H9 (cell line): Measurements from ENCODE around the gene TBC1D5. TPM values are rescaled to one million over a fixed set of nuclear protein-coding genes. Genes with fewer than 3 reads are reported as not detected.

Experiments
- DNase-seq: peaks from one replicate; pipeline ENCODE4 v3.0.0-alpha.2; 2017
- H2AFZ ChIP-seq: one replicate; pipeline ENCODE4 v1.6.1; 2013; ENCODE audit warnings: mild to moderate bottlenecking, low read length, control low read depth, moderate library complexity
- H2AK5ac ChIP-seq: 2 replicates; pipeline ENCODE4 v1.6.1; 2013; ENCODE audit warnings: low read length, control low read depth, mixed read lengths; ENCODE audit not compliant: insufficient read length
- H2BK120ac ChIP-seq: one replicate; pipeline ENCODE4 v1.6.1; 2013; ENCODE audit warnings: low read depth, mild to moderate bottlenecking, low read length, control low read depth, inconsistent platforms; ENCODE audit not compliant: poor library complexity, severe bottlenecking
- H2BK12ac ChIP-seq: 2 replicates; pipeline ENCODE4 v1.6.1; 2013; ENCODE audit warnings: low read length, control low read depth, mixed read lengths, low read depth; ENCODE audit not compliant: insufficient read length
- H2BK15ac ChIP-seq: 2 replicates; pipeline ENCODE4 v1.6.1; 2013; ENCODE audit warnings: low read depth, low read length, control low read depth
- H2BK20ac ChIP-seq: one replicate; pipeline ENCODE4 v1.6.1; 2013; ENCODE audit warnings: low read depth, mild to moderate bottlenecking, low read length, control low read depth, inconsistent platforms; ENCODE audit not compliant: poor library complexity, severe bottlenecking
- H2BK5ac ChIP-seq: 2 replicates; pipeline ENCODE4 v1.6.1; 2013; ENCODE audit warnings: low read length, control low read depth, mixed read lengths; ENCODE audit not compliant: insufficient read length
- H3K14ac ChIP-seq: 2 replicates; pipeline ENCODE4 v1.6.1; 2013; ENCODE audit warnings: low read length, control low read depth; ENCODE audit not compliant: insufficient read depth
- H3K18ac ChIP-seq: 2 replicates; pipeline ENCODE4 v1.6.1; 2013; ENCODE audit warnings: low read depth, mild to moderate bottlenecking, mixed read lengths, low read length, control low read depth; ENCODE audit not compliant: insufficient read length
- H3K23ac ChIP-seq: 2 replicates; pipeline ENCODE4 v1.6.1; 2013; ENCODE audit warnings: low read length, control low read depth, mixed read lengths, low read depth; ENCODE audit not compliant: insufficient read length
- H3K23me2 ChIP-seq: 2 replicates; pipeline ENCODE4 v1.6.1; 2013; ENCODE audit warnings: low read depth, mild to moderate bottlenecking, mixed read lengths, low read length, control low read depth; ENCODE audit not compliant: insufficient read length, poor library complexity, severe bottlenecking
- H3K27ac ChIP-seq: 2 replicates; pipeline ENCODE4 v1.5.1; 2013; ENCODE audit warnings: low read length, control low read depth, mixed read lengths, low read depth; ENCODE audit not compliant: insufficient read length
- H3K27me3 ChIP-seq: 2 replicates; pipeline ENCODE4 v1.6.1; 2013; ENCODE audit warnings: low read length, control low read depth, inconsistent platforms; ENCODE audit not compliant: insufficient read depth
- H3K4ac ChIP-seq: 2 replicates; pipeline ENCODE4 v1.6.1; 2013; ENCODE audit warnings: low read depth, mild to moderate bottlenecking, control low read depth, inconsistent platforms, low read length, moderate library complexity
- H3K4me1 ChIP-seq: 2 replicates; pipeline ENCODE4 v1.6.1; 2013; ENCODE audit warnings: low read length, control low read depth, inconsistent platforms; ENCODE audit not compliant: insufficient read depth
- H3K4me2 ChIP-seq: 2 replicates; pipeline ENCODE4 v1.6.1; 2013; ENCODE audit warnings: low read length, control low read depth, mixed read lengths; ENCODE audit not compliant: insufficient read length, insufficient read depth
- H3K56ac ChIP-seq: 2 replicates; pipeline ENCODE4 v1.6.1; 2013; ENCODE audit warnings: low read depth, mild to moderate bottlenecking, mixed read lengths, low read length, control low read depth; ENCODE audit not compliant: insufficient read length
- H3K79me1 ChIP-seq: 2 replicates; pipeline ENCODE4 v1.6.1; 2013; ENCODE audit warnings: low read depth, mild to moderate bottlenecking, moderate library complexity, low read length, control low read depth, inconsistent platforms; ENCODE audit not compliant: insufficient read depth, poor library complexity, severe bottlenecking
- H3K79me2 ChIP-seq: 2 replicates; pipeline ENCODE4 v1.6.1; 2013; ENCODE audit warnings: low read length, control low read depth, inconsistent platforms; ENCODE audit not compliant: insufficient read depth
- H3K9ac ChIP-seq: 2 replicates; pipeline ENCODE4 v1.6.1; 2013; ENCODE audit warnings: low read length, control low read depth, mixed read lengths; ENCODE audit not compliant: insufficient read length; ENCODE audit errors: extremely low read depth
- H3K9me3 ChIP-seq: one replicate; pipeline ENCODE4 v1.6.1; 2013; ENCODE audit warnings: low read depth, low read length, inconsistent platforms; ENCODE audit not compliant: control insufficient read depth
- H3T11ph ChIP-seq: one replicate; pipeline ENCODE4 v1.6.1; 2013; ENCODE audit warnings: mild to moderate bottlenecking, low read length, control low read depth, inconsistent platforms
- H4K20me1 ChIP-seq: one replicate; pipeline ENCODE4 v1.6.1; 2013; ENCODE audit not compliant: control insufficient read depth, insufficient read length, insufficient read depth
- H4K5ac ChIP-seq: 2 replicates; pipeline ENCODE4 v1.6.1; 2013; ENCODE audit warnings: low read depth, mild to moderate bottlenecking, mixed read lengths, low read length, control low read depth; ENCODE audit not compliant: insufficient read length
- H4K8ac ChIP-seq: replicated peaks from 2 replicates; pipeline ENCODE4 v1.6.1; 2013; ENCODE audit warnings: low read length, control low read depth, mixed read lengths, low read depth; ENCODE audit not compliant: insufficient read length
- H4K91ac ChIP-seq: 2 replicates; pipeline ENCODE4 v1.6.1; 2013; ENCODE audit warnings: low read depth, mild to moderate bottlenecking, moderate library complexity, mixed read lengths, low read length, control low read depth; ENCODE audit not compliant: insufficient read length
- H3K27ac Mint-ChIP-seq, 3 experiments: 2 replicates in 2 of 3; 3 replicates in 1 of 3; pipeline ENCODE4 v1.8.0; 2020 to 2021; ENCODE audit warnings: mixed read lengths in 3 of 3, mild to moderate bottlenecking in 1 of 3, moderate library complexity in 1 of 3
- H3K27me3 Mint-ChIP-seq: 2 replicates; pipeline ENCODE4 v1.8.0; 2021; ENCODE audit warnings: low read depth, mild to moderate bottlenecking, moderate library complexity, mixed read lengths
- H3K36me3 Mint-ChIP-seq, 3 experiments: 2 replicates in 2 of 3; 3 replicates in 1 of 3; pipeline ENCODE4 v1.8.0; 2020 to 2021; ENCODE audit warnings: low read depth in 3 of 3, mixed read lengths in 3 of 3; ENCODE audit not compliant: insufficient read depth in 1 of 3
- H3K4me1 Mint-ChIP-seq, 2 experiments: 2 replicates each; pipeline ENCODE4 v1.8.0; 2020; ENCODE audit warnings: mixed read lengths in 2 of 2
- H3K4me3 Mint-ChIP-seq, 2 experiments: 2 replicates in 1 of 2; 3 replicates in 1 of 2; pipeline ENCODE4 v1.8.0; 2020 to 2021; ENCODE audit warnings: mild to moderate bottlenecking in 2 of 2, mixed read lengths in 2 of 2, moderate library complexity in 1 of 2
- H3K9me3 Mint-ChIP-seq, 2 experiments: 2 replicates in 1 of 2; 3 replicates in 1 of 2; pipeline ENCODE4 v1.8.0; 2020; ENCODE audit warnings: mild to moderate bottlenecking in 2 of 2, mixed read lengths in 2 of 2, moderate library complexity in 1 of 2
- WGBS: extraction: QIAGEN DNeasy Blood & Tissue Kit; methylation state at CpG from one replicate; pipeline ENCODE4 v1.1.7; 2013; ENCODE audit warnings: missing lambda C conversion rate, low lambda C conversion rate, mixed read lengths; ENCODE audit not compliant: insufficient read length; ENCODE audit errors: extremely low coverage; 5-methylcytosine and 5-hydroxymethylcytosine counted together
- total RNA-seq: library from RNA; stranded (reverse); gene quantifications from 2 replicates; pipeline ENCODE4 v1.2.1, GENCODE V29; 2021
- TF ChIP-seq, protein P1 (sequence below): fragments of 200-600 bp; sonication (generic); conservative IDR thresholded peaks from 3 replicates; pipeline ENCODE4 v1.8.0; 2021; ENCODE audit warnings: antibody characterized with exemption, mild to moderate bottlenecking

Gene TBC1D5
- total RNA-seq, 1 experiment from 2014 or later: 25.0 TPM

DNA sequence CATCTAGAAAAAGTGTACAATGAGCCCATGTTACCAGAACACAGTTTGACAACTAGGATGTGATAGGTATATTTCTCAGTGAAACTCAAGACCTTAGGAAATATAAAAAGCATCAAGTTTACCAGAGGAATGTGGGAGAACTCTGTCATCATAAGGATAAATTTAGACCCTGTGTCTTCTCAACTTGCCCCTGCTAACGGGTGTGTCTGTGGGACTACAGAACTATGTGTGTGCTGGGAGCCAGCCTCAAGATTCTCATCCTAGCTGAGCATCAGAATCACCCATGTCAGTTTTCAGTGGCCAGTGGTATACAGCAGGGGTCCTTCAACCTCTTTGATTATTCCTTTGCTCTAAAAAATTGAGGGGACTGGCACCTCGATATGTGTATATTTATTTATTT, 464.4 kb downstream of the TBC1D5 start:
- H4K5ac ChIP-seq: no peak overlapping the region
- WGBS: no CpG with 5 or more reads among the region's 2 CpGs

More for the DNA sequence above, 464.4 kb downstream of the TBC1D5 start:
- no peaks in the 10 kb centered on the region for H3K27me3 ChIP-seq
- no peak overlapping the region for H3K56ac ChIP-seq
- H2AFZ ChIP-seq: no peak overlapping the region
- Mint-ChIP-seq H3K27ac (no peak overlapping the region), H3K36me3 (no peaks in the 10 kb centered on the region), H3K4me3 (no peak overlapping the region), H3K4me1 (peaks cover 0 to 6% of the 10 kb centered on the region in 2 experiments; a peak in 2 of 4 replicates), H3K9me3 (no peaks in the 10 kb centered on the region), H3K27me3 (no peaks in the 10 kb centered on the region)
- H2BK15ac ChIP-seq: no peak overlapping the region
- H3T11ph ChIP-seq: no peak overlapping the region
- H3K14ac ChIP-seq: no peak overlapping the region
- no peaks in the 10 kb centered on the region for H3K23me2 ChIP-seq
- no peak overlapping the region for H2BK5ac ChIP-seq
- H3K18ac ChIP-seq: no peak overlapping the region
- H2AK5ac ChIP-seq: no peak overlapping the region
- H4K91ac ChIP-seq: no peak overlapping the region
- DNase-seq: no peak
- H3K23ac ChIP-seq: no peak overlapping the region
- H3K79me1 ChIP-seq: no peaks in the 10 kb centered on the region
- no peak overlapping the region for H4K8ac ChIP-seq
- H3K27ac ChIP-seq: no peak overlapping the region
- H3K9me3 ChIP-seq: no peaks in the 10 kb centered on the region
- no peak overlapping the region for H2BK12ac ChIP-seq
- no peak overlapping the region for H3K4ac ChIP-seq
- no peak overlapping the region for H2BK20ac ChIP-seq
- TF ChIP-seq, protein P1, sequence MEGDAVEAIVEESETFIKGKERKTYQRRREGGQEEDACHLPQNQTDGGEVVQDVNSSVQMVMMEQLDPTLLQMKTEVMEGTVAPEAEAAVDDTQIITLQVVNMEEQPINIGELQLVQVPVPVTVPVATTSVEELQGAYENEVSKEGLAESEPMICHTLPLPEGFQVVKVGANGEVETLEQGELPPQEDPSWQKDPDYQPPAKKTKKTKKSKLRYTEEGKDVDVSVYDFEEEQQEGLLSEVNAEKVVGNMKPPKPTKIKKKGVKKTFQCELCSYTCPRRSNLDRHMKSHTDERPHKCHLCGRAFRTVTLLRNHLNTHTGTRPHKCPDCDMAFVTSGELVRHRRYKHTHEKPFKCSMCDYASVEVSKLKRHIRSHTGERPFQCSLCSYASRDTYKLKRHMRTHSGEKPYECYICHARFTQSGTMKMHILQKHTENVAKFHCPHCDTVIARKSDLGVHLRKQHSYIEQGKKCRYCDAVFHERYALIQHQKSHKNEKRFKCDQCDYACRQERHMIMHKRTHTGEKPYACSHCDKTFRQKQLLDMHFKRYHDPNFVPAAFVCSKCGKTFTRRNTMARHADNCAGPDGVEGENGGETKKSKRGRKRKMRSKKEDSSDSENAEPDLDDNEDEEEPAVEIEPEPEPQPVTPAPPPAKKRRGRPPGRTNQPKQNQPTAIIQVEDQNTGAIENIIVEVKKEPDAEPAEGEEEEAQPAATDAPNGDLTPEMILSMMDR: no peak
- no peaks in the 10 kb centered on the region for H4K20me1 ChIP-seq
- H3K9ac ChIP-seq: no peak overlapping the region
- no peak overlapping the region for H3K4me2 ChIP-seq
- H3K4me1 ChIP-seq: no peaks in the 10 kb centered on the region
- no peaks in the 10 kb centered on the region for H3K79me2 ChIP-seq
- H2BK120ac ChIP-seq: no peak overlapping the region
